Uterus (tissue), 4 donors: ENCODE data around the gene TRMU. TPM values are rescaled to one million over a fixed set of nuclear protein-coding genes. Genes with fewer than 3 reads are reported as not detected.

ENCODE experiments used
- DNase-seq, 2 donors: peaks; one replicate each; pipeline ENCODE4 v3.0.0-alpha.2; 2019 to 2020
- H3K27ac ChIP-seq, 2 donors: fragments of 200-600 bp; sonication (generic); 1 replicate in 1 of 2; 2 replicates in 1 of 2; pipeline ENCODE4 v1.5.1; 2016 to 2018
- H3K27me3 ChIP-seq, 2 donors: fragments of 200-600 bp; sonication (generic); one replicate each; pipeline ENCODE4 v1.5.1; 2018 to 2019; ENCODE audit warnings: control low read depth in 1 of 2
- H3K36me3 ChIP-seq, 2 donors: fragments of 200-600 bp; sonication (generic); one replicate each; pipeline ENCODE4 v1.5.1; 2019; ENCODE audit warnings: control low read depth in 1 of 2
- H3K4me1 ChIP-seq, 2 donors: fragments of 200-600 bp; sonication (generic); one replicate each; pipeline ENCODE4 v1.5.1; 2018 to 2019; ENCODE audit warnings: control low read depth in 1 of 2
- H3K4me3 ChIP-seq, 2 donors: fragments of 200-600 bp; sonication (generic); 1 replicate in 1 of 2; 2 replicates in 1 of 2; pipeline ENCODE4 v1.5.1; 2018 to 2019; ENCODE audit warnings: mild to moderate bottlenecking in 1 of 2
- H3K9me3 ChIP-seq, 2 donors: fragments of 200-600 bp; sonication (generic); one replicate each; pipeline ENCODE4 v1.5.1; 2019; ENCODE audit warnings: control low read depth in 1 of 2
- POLR2A ChIP-seq, 2 donors: fragments of 450-650 bp; IDR thresholded peaks; one replicate each; pipeline ENCODE4 v1.6.1; 2016; ENCODE audit warnings: antibody characterized with exemption in 2 of 2, mild to moderate bottlenecking in 1 of 2, moderate library complexity in 1 of 2
- intact Hi-C: fragments of 100-400 bp; cut with DNase I; formaldehyde crosslinking; loops from one replicate; pipeline ENCODE4 v1.15.1; 2023; ENCODE audit warnings: low total_unique reads
- total RNA-seq, 4 donors: library from RNA; depleted of rRNA in 3 of 4; stranded (reverse); fragments of >200 nt in 3 of 4; gene quantifications; one replicate each; pipeline versions ENCODE4 v1.1.0 to v1.2.4, GENCODE V29; 2014 to 2023
- TF ChIP-seq, protein P1 (sequence below), 4 experiments: fragments of 200-600 bp in 2 of 4; fragments of 450-650 bp in 2 of 4; sonication (generic) in 2 of 4; IDR thresholded peaks; one replicate each; pipeline ENCODE4 v1.5.1; 2016 to 2019; ENCODE audit warnings: antibody characterized with exemption in 4 of 4, mild to moderate bottlenecking in 2 of 4, moderate library complexity in 1 of 4
- donor health status: DM: yes; HTN: yes; CAD: no.

The TRMU gene
- total RNA-seq, 4 donors from 2014 or later = 14.1 to 52.5 (median 31.2) TPM

GRCh38 chr22:46360097-46360496 is 24.6 kb downstream of the TRMU start:
- no peaks in the 10 kb centered on the region for H3K9me3 ChIP-seq
- H3K27ac ChIP-seq = no peak overlapping the region
- TF ChIP-seq, protein P1, sequence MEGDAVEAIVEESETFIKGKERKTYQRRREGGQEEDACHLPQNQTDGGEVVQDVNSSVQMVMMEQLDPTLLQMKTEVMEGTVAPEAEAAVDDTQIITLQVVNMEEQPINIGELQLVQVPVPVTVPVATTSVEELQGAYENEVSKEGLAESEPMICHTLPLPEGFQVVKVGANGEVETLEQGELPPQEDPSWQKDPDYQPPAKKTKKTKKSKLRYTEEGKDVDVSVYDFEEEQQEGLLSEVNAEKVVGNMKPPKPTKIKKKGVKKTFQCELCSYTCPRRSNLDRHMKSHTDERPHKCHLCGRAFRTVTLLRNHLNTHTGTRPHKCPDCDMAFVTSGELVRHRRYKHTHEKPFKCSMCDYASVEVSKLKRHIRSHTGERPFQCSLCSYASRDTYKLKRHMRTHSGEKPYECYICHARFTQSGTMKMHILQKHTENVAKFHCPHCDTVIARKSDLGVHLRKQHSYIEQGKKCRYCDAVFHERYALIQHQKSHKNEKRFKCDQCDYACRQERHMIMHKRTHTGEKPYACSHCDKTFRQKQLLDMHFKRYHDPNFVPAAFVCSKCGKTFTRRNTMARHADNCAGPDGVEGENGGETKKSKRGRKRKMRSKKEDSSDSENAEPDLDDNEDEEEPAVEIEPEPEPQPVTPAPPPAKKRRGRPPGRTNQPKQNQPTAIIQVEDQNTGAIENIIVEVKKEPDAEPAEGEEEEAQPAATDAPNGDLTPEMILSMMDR (IDR thresholded peaks at IDR 0.05) = no peak
- no peak for TF ChIP-seq POLR2A (IDR thresholded peaks at IDR 0.05)
- no peak overlapping the region for H3K4me3 ChIP-seq
- no peak for DNase-seq
- H3K4me1 ChIP-seq = no peaks in the 10 kb centered on the region
- H3K27me3 ChIP-seq = no peaks in the 10 kb centered on the region
- intact Hi-C loops = loop anchor here (10.0 kb wide), 1 partner anchor 185 kb away; no protein-coding TSS in a partner anchor
- H3K36me3 ChIP-seq = no peaks in the 10 kb centered on the region

DNA sequence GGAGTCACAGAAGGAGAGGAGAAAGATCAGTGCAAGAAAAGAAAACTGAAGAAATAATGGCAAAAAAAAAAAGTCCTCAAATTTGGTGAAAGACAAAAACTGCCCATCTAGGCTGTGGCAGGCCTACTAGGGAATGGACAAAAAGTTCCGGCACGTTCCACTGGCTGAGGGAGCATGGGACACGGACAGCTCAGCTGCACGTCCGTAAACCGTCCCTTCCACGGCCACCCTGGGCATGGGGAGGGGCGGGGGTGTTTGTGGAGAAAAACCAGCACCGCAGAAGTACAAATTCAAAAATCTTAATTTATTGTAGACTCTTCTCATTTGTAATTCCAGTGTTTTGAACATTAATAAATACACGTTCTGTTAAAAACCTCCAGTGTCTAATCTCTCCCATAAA is 25.4 kb downstream of the TRMU start:
- no peaks in the 10 kb centered on the region for H3K27me3 ChIP-seq
- intact Hi-C loops = loop anchor here (10.0 kb wide), 1 partner anchor 184 kb away; no protein-coding TSS in a partner anchor
- H3K4me1 ChIP-seq = no peaks in the 10 kb centered on the region
- no peak for TF ChIP-seq POLR2A (IDR thresholded peaks at IDR 0.05)
- TF ChIP-seq, protein P1 (IDR thresholded peaks at IDR 0.05) = no peak
- no peak for DNase-seq
- H3K27ac ChIP-seq = no peak overlapping the region
- H3K4me3 ChIP-seq = no peak overlapping the region
- H3K9me3 ChIP-seq = no peaks in the 10 kb centered on the region
- H3K36me3 ChIP-seq = no peaks in the 10 kb centered on the region

- H3K4me3 ChIP-seq = no peak overlapping the region
- no peak overlapping the region for H3K27ac ChIP-seq
- TF ChIP-seq, protein P1 (IDR thresholded peaks at IDR 0.05) = no peak
- TF ChIP-seq POLR2A (IDR thresholded peaks at IDR 0.05) = no peak
- no peaks in the 10 kb centered on the region for H3K27me3 ChIP-seq
- H3K36me3 ChIP-seq = no peaks in the 10 kb centered on the region
- no peaks in the 10 kb centered on the region for H3K4me1 ChIP-seq
- no peak for DNase-seq
- H3K9me3 ChIP-seq = no peaks in the 10 kb centered on the region
- intact Hi-C loops = loop anchor here (10.0 kb wide), 1 partner anchor 183 kb away; no protein-coding TSS in a partner anchor
Measured at GRCh38 chr22:46361826-46362202, 26.3 kb downstream of the TRMU start.

DNA sequence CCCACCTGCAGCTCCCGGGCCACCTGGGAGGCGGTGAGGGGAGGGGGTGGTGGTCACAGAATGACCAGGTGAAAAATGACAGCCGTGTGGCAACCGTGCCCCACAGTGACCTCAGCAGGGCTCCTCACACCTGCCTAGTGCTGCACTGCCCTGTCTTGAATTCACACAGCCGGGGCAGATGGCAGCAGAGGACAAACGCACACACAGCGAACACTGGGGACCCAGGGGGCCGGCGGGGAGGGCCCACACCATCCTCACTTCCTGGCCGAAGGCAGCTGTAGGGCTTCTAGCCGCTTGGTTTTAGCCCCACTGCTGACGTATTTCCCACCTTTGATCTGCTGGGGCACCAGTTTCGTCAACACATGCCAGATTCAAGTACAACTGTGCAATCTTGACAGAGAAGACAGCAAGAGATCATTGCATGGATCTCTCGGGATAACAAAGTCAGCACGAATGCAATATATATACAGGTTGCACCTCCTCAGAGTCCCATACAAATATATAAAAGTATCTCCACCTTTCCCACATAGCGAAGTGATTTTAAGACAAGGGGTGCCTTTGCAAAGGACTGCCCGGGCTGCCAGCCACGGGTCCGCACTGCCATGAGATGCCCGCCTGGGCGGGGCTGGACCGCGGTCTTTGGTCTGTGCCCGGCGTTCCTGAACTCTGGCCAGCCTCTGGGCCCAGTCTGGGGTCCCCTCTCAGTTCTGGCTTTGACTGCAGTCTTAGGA is 26.9 kb downstream of the TRMU start:
- H3K27me3 ChIP-seq = no peaks in the 10 kb centered on the region
- intact Hi-C loops = loop anchor here (10.0 kb wide), 1 partner anchor 182 kb away; no protein-coding TSS in a partner anchor
- no peak for DNase-seq
- H3K36me3 ChIP-seq = no peaks in the 10 kb centered on the region
- H3K4me3 ChIP-seq = no peak overlapping the region
- H3K9me3 ChIP-seq = no peaks in the 10 kb centered on the region
- no peak overlapping the region for H3K27ac ChIP-seq
- no peak for TF ChIP-seq POLR2A (IDR thresholded peaks at IDR 0.05)
- TF ChIP-seq, protein P1 (IDR thresholded peaks at IDR 0.05) = no peak
- H3K4me1 ChIP-seq = no peaks in the 10 kb centered on the region

DNA sequence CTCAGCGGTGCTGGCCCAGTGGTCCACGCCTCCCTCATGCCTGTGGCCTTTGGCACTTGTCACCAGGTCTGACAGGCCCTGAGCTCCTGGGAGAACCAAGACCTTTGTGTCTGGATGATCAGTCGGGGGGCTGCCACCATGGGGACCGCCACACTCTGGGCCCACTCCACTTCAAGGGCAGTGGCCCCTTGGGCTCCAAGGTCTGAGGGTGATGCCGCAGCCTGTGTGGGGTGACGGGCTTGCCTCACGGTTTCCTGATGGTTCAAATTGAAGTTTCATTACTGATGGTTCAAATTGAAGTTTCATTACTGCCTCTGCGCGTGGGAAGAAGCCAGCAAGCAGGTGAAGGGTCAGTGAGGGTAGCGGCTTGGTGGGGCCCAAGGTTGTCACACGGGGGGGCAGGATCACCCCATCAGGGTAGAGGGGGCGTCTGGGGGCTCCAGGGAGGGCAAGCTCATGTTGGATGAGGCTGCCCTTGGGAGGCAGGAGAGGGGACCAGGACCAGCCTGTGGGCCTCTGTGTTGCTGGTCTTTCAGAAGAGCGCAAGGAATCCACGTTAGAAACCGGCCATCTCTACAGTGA is 27.5 kb downstream of the TRMU start:
- H3K4me3 ChIP-seq = no peak overlapping the region
- intact Hi-C loops = loop anchor here (10.0 kb wide), 1 partner anchor 182 kb away; no protein-coding TSS in a partner anchor
- no peaks in the 10 kb centered on the region for H3K9me3 ChIP-seq
- no peaks in the 10 kb centered on the region for H3K4me1 ChIP-seq
- H3K27ac ChIP-seq = no peak overlapping the region
- H3K27me3 ChIP-seq = no peaks in the 10 kb centered on the region
- TF ChIP-seq, protein P1 (IDR thresholded peaks at IDR 0.05) = no peak
- no peak for TF ChIP-seq POLR2A (IDR thresholded peaks at IDR 0.05)
- H3K36me3 ChIP-seq = no peaks in the 10 kb centered on the region
- DNase-seq = no peak
